Right lobe of liver (tissue), 4 donors: ENCODE results near the gene FCAR.

ENCODE experiments used
- CTCF ChIP-seq, 4 donors: fragments of 200-600 bp in 3 of 4; fragments of 450-650 bp in 1 of 4; IDR thresholded peaks; one replicate each; pipeline versions ENCODE4 v1.5.1 to v1.8.0; 2016 to 2022; ENCODE audit warnings: antibody characterized with exemption in 4 of 4, mild to moderate bottlenecking in 2 of 4
- POLR2A ChIP-seq: fragments of 450-650 bp; IDR thresholded peaks from one replicate; pipeline ENCODE4 v1.6.1; 2017; ENCODE audit warnings: antibody characterized with exemption, mild to moderate bottlenecking
- donor health status: DM: no; HTN: no; CAD: no.
- donor health status: DM: no; HTN: no; CAD: no.
- donor health status: DM: no; HTN: yes; CAD: no.

GRCh38 chr19:54905803-54906511 is 31.9 kb downstream of the FCAR start, which contains the start of gene NCR1:
- TF ChIP-seq POLR2A (no peak), CTCF (IDR thresholded peaks at IDR 0.05) (no peak)
